ENCODE results near the gene RNASEL. TPM values are rescaled to one million over a fixed set of nuclear protein-coding genes. Genes with fewer than 3 reads are reported as not detected.

RNASEL gene
- total RNA-seq, 4 donors from 2014 or later: 6.5 to 14.5 (median 10.6) TPM

DNA sequence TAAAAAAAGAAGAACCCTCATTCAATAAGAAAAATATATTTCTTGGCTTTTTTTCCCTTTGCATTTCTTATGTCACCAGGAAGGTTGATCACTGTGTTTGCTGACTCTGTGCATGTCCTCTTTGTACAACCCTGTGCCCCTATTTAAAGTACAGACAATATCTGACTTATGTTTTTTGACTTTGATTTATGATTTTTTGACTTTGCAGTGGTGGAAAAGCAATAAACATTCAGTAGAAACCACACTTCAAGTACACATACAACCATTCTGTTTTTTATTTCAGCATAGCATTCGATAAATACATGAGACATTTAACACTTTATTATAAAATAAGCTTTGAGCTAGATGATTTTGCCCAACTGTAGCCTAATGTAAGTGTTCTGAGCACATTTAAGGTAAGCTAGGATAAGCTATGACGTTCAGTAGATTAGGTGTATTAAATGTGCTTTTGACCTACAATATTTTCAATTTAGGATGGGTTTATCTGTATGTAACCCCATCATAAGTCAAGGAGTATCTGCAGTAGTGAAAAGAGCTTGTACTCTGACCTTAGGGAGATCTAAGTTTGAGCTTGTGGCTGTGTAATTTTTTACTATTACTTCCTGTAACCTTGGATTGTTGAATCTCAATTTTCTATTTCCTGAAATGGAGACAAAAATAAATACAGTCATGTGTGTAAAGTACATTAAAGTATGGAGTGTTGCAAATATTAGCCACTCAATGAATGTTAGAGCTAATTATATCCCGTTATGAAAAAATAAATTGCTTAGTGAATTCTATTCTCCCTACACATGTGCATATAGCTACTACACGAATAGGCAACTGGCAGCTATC is 1.2 kb downstream of the RNASEL start:
- H3K9me3 ChIP-seq: no peaks in the 10 kb centered on the region
- peak overlapping the region; percentile 76 to 95 for H3K4me3 ChIP-seq
- 39 to 42% methylated on average over 4 of the region's 4 CpGs for WGBS, 2 donors (ENCODE audit: low coverage in 1 of 2)
- ATAC-seq: no peak
- peak overlapping the region in 3 of 4 donors; percentile 90 to 93 (median 91) for H3K27ac ChIP-seq
- TF ChIP-seq, protein P1, sequence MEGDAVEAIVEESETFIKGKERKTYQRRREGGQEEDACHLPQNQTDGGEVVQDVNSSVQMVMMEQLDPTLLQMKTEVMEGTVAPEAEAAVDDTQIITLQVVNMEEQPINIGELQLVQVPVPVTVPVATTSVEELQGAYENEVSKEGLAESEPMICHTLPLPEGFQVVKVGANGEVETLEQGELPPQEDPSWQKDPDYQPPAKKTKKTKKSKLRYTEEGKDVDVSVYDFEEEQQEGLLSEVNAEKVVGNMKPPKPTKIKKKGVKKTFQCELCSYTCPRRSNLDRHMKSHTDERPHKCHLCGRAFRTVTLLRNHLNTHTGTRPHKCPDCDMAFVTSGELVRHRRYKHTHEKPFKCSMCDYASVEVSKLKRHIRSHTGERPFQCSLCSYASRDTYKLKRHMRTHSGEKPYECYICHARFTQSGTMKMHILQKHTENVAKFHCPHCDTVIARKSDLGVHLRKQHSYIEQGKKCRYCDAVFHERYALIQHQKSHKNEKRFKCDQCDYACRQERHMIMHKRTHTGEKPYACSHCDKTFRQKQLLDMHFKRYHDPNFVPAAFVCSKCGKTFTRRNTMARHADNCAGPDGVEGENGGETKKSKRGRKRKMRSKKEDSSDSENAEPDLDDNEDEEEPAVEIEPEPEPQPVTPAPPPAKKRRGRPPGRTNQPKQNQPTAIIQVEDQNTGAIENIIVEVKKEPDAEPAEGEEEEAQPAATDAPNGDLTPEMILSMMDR (IDR thresholded peaks at IDR 0.05): no peak
- TF ChIP-seq EP300 (IDR thresholded peaks at IDR 0.05) (no peak), POLR2A (IDR thresholded peaks at IDR 0.05) (no peak), POLR2AphosphoS5 (IDR thresholded peaks at IDR 0.05) (no peak)
- H3K4me1 ChIP-seq: peaks cover 0 to 44% (median 9%) of the 10 kb centered on the region in 3 donors
- H3K36me3 ChIP-seq: peaks cover 0 to 14% of the 10 kb centered on the region in 2 donors
- H3K27me3 ChIP-seq: no peaks in the 10 kb centered on the region

DNA sequence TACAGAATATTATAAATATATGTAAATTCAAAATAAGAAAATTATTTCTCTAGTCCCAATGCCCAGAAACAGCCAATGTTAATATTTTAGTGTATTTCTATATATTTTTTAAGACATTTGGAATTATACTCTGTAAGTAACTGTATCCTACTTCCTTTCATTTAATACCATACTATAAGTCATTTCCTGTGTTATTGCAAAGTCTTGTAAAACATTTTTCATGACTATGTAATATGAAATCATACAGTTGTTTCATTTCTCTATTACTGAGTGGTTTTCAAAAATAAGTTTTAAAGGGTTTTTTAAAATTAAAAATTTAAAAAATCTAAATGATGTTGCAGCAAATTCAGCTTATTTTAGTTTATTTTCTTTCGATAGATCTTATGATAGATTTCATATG is 2.0 kb downstream of the RNASEL start:
- H3K4me3 ChIP-seq: no peak overlapping the region
- no peak for TF ChIP-seq EP300 (IDR thresholded peaks at IDR 0.05)
- no peak for TF ChIP-seq POLR2A (IDR thresholded peaks at IDR 0.05)
- TF ChIP-seq, protein P1 (IDR thresholded peaks at IDR 0.05): no peak
- no peak for TF ChIP-seq POLR2AphosphoS5 (IDR thresholded peaks at IDR 0.05)
- no peaks in the 10 kb centered on the region for H3K9me3 ChIP-seq
- H3K4me1 ChIP-seq: peaks cover 0 to 51% (median 9%) of the 10 kb centered on the region in 3 donors
- peaks cover 0 to 22% of the 10 kb centered on the region in 2 donors for H3K36me3 ChIP-seq
- no peak overlapping the region for H3K27ac ChIP-seq
- no peak for ATAC-seq
- WGBS, 2 donors (ENCODE audit: low coverage in 1 of 2): 0 to 4% methylated on average over 1 of the region's 1 CpG
- no peaks in the 10 kb centered on the region for H3K27me3 ChIP-seq

DNA sequence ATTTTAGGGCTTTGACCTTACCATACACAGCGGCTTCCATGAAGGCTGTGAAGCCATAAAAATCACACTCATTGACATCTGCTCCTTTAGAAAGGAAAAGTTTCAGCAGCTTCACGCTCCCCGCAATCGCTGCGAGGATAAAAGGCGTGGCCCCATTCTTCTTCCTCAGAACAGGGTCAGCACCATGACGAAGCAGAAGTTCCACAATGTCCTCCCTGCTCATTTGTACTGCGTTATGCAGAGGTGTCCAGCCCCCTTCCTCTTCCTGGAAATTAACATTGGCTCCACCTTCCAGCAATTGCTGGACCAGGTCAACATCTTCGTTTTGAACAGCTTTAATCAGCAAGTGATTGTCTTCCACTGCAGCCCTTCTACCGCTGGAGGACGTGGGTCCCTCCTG is 2.7 kb downstream of the RNASEL start:
- H3K27me3 ChIP-seq: no peaks in the 10 kb centered on the region
- no peak for ATAC-seq
- TF ChIP-seq EP300 (IDR thresholded peaks at IDR 0.05) (no peak), POLR2AphosphoS5 (IDR thresholded peaks at IDR 0.05) (no peak), POLR2A (IDR thresholded peaks at IDR 0.05) (no peak)
- TF ChIP-seq, protein P1 (IDR thresholded peaks at IDR 0.05): no peak
- no peak overlapping the region for H3K4me3 ChIP-seq
- peaks cover 0 to 29% of the 10 kb centered on the region in 2 donors for H3K36me3 ChIP-seq
- WGBS, 2 donors (ENCODE audit: low coverage in 1 of 2): 90 to 91% methylated on average over 7 to 11 of the region's 11 CpGs
- no peak overlapping the region for H3K27ac ChIP-seq
- H3K4me1 ChIP-seq: peaks cover 0 to 51% (median 9%) of the 10 kb centered on the region in 3 donors
- H3K9me3 ChIP-seq: no peaks in the 10 kb centered on the region

DNA sequence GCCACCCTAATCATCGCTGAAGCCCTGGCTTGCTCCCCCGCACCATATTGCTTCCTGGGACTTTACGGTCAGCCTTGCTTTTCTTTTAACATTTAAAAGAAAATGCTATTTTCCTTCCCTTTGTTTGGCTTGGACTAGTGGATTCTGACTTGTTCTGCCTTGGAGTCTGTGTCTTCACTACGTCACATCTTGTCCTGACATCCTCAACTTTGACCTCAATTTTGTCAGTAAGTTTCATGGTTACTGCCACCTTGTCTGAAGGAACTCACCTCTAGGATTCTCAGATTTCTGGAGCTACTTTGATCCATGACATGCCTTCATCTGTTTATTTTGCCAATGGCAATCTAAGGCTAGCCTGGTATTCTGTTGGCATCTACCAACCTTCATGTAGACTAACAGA is 4.3 kb downstream of the RNASEL start:
- H3K36me3 ChIP-seq: peaks cover 7 to 45% of the 10 kb centered on the region in 2 donors
- TF ChIP-seq POLR2AphosphoS5 (IDR thresholded peaks at IDR 0.05): no peak
- no peak for TF ChIP-seq EP300 (IDR thresholded peaks at IDR 0.05)
- no peak for TF ChIP-seq POLR2A (IDR thresholded peaks at IDR 0.05)
- TF ChIP-seq, protein P1 (IDR thresholded peaks at IDR 0.05): no peak
- H3K9me3 ChIP-seq: no peaks in the 10 kb centered on the region
- no peak for ATAC-seq
- no peak overlapping the region for H3K4me3 ChIP-seq
- H3K27ac ChIP-seq: no peak overlapping the region
- H3K27me3 ChIP-seq: no peaks in the 10 kb centered on the region
- 94 to 100% methylated on average over 4 of the region's 4 CpGs for WGBS, 2 donors (ENCODE audit: low coverage in 1 of 2)
- H3K4me1 ChIP-seq: peaks cover 0 to 51% (median 9%) of the 10 kb centered on the region in 3 donors

DNA sequence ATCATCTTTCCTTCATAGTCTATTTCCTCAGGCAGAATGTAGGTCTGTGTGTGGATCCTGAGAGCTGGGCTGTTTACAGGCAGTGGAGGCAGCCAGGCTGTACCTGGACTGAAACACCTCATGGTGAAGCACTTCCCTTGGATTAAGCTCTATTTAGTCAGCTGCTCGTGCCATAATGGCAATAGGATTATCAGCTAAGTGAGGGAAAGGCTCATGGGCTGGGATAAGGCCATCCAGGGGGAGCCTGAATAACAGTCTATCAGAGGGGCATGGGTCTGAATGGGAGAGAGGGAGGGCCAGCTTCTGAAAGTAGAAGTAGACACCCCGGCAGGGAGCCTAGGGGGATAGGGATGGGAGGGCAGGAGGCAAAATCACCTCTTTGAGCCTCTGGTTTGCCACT is 8.3 kb downstream of the RNASEL start:
- peaks cover 7 to 79% of the 10 kb centered on the region in 2 donors for H3K36me3 ChIP-seq
- no peak for ATAC-seq
- WGBS, 2 donors (ENCODE audit: low coverage in 1 of 2): 78 to 100% methylated on average over 2 of the region's 2 CpGs
- no peaks in the 10 kb centered on the region for H3K9me3 ChIP-seq
- H3K27me3 ChIP-seq: no peaks in the 10 kb centered on the region
- peaks cover 0 to 34% (median 3%) of the 10 kb centered on the region in 3 donors for H3K4me1 ChIP-seq
- no peak overlapping the region for H3K27ac ChIP-seq
- TF ChIP-seq, protein P1 (IDR thresholded peaks at IDR 0.05): no peak
- TF ChIP-seq POLR2A (IDR thresholded peaks at IDR 0.05) (no peak), EP300 (IDR thresholded peaks at IDR 0.05) (no peak), POLR2AphosphoS5 (IDR thresholded peaks at IDR 0.05) (no peak)
- H3K4me3 ChIP-seq: no peak overlapping the region

Measured in gastroesophageal sphincter (tissue), 4 donors.